Esophagus squamous epithelium (tissue), 5 donors: Measurements from ENCODE around the gene ASMT. TPM values are rescaled to one million over a fixed set of nuclear protein-coding genes. Genes with fewer than 3 reads are reported as not detected.
A peak's percentile ranks its signal among the peaks of the same experiment; 100 is the strongest.

Experiments used
- DNase-seq: peaks from one replicate; lab custom pipeline; 2025; lab: John Stamatoyannopoulos, UW
- H3K27ac ChIP-seq, 4 donors: fragments of 200-600 bp; sonication (generic); one replicate each; pipeline ENCODE4 v1.5.1; 2016 to 2019; ENCODE audit warnings: mild to moderate bottlenecking in 1 of 4
- H3K27me3 ChIP-seq, 4 donors: fragments of 200-600 bp; sonication (generic); 1 replicate in 3 of 4; 2 replicates in 1 of 4; pipeline versions ENCODE4 v1.5.1 to v1.6.0; 2017 to 2021; ENCODE audit warnings: antibody characterized with exemption in 1 of 4
- H3K36me3 ChIP-seq, 3 donors: fragments of 200-600 bp; sonication (generic); one replicate each; pipeline ENCODE4 v1.5.1; 2016 to 2019
- H3K4me1 ChIP-seq, 3 donors: fragments of 200-600 bp; sonication (generic); one replicate each; pipeline ENCODE4 v1.5.1; 2017 to 2019
- H3K4me3 ChIP-seq, 4 donors: fragments of 200-600 bp; sonication (generic); 1 replicate in 3 of 4; 2 replicates in 1 of 4; pipeline ENCODE4 v1.5.1; 2016 to 2019; ENCODE audit warnings: mild to moderate bottlenecking in 2 of 4, moderate library complexity in 1 of 4
- H3K9me3 ChIP-seq, 3 donors: fragments of 200-600 bp; sonication (generic); one replicate each; pipeline ENCODE4 v1.5.1; 2016 to 2019
- POLR2A ChIP-seq, 4 donors: fragments of 450-650 bp; IDR thresholded peaks; one replicate each; pipeline ENCODE4 v1.6.1; 2017; ENCODE audit warnings: antibody characterized with exemption in 4 of 4, mild to moderate bottlenecking in 4 of 4, moderate library complexity in 3 of 4
- WGBS, 2 donors: methylation state at CpG; one replicate each; pipeline ENCODE4 v1.1.5; 2018; 5-methylcytosine and 5-hydroxymethylcytosine counted together
- intact Hi-C: fragments of 100-400 bp; cut with DNase I; formaldehyde crosslinking; loops from one replicate; pipeline ENCODE4 v1.15.0; 2022
- total RNA-seq, 4 donors: library from RNA; depleted of rRNA; stranded (reverse); fragments of >200 nt; gene quantifications; one replicate each; pipeline ENCODE4 v1.1.0, GENCODE V29; 2016
- TF ChIP-seq, protein P1 (sequence below), 6 experiments: fragments of 450-650 bp in 4 of 6; fragments of 200-600 bp in 2 of 6; sonication (generic) in 2 of 6; IDR thresholded peaks; one replicate each; pipeline ENCODE4 v1.5.1; 2016 to 2019; ENCODE audit warnings: antibody characterized with exemption in 6 of 6, mild to moderate bottlenecking in 4 of 6, moderate library complexity in 4 of 6
- donor health status: DM: yes; HTN: yes; CAD: no.

Gene ASMT
- total RNA-seq, 4 donors from 2014 or later = not detected

DNA sequence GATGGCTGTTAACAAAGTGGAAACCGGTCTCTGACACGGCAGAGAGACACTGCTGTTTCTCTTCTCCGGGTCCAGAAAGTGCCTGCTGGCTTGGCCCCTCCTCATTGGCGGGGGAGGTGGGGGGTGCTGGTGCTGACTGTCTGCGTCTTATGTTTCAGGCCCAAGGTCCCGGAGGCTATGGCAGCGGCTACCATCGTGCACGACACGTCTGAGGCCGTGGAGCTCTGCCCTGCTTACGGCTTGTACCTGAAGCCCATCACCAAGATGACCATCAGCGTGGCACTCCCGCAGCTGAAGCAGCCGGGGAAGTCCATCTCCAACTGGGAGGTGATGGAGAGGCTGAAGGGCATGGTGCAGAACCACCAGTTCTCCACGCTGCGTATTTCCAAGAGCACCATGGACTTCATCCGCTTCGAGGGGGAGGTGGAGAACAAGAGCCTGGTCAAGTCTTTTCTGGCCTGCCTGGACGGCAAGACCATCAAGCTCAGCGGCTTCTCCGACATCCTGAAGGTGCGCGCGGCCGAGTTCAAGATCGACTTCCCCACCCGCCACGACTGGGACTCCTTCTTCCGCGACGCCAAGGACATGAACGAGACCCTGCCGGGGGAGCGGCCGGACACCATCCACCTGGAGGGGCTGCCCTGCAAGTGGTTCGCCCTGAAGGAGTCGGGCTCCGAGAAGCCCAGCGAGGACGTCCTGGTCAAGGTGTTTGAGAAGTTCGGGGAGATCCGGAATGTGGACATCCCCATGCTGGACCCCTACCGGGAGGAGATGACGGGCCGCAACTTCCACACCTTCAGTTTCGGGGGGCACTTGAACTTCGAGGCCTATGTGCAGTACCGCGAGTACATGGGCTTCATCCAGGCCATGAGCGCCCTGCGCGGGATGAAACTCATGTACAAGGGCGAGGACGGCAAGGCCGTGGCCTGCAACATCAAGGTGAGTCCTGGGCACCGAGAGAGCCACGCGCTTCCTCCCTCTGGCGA lies 21.3 kb upstream of the ASMT start:
- intact Hi-C loops = loop anchor here (10.0 kb wide), 1 partner anchor 139 kb away; the partner anchor contains the start of gene ASMTL

DNA sequence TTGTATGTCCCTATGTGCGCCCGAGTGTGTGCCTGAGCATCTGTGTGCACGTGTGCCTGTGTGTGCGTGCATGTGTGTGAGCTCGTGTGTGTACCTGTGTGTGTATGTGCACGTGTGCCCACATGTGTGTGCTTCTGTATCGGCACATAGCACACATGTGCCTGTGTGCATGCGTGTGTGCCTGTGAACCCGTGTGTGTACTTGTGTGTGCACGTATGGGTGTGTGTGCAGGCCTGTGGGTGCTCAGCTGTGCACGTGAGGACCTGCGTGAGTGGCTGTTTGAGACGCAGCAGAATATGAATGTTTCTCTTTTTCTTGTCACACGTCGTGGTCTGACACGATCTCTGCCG lies 19.2 kb upstream of the ASMT start:
- Histone ChIP-seq H3K9me3 (no peaks in the 10 kb centered on the region), H3K27me3 (no peaks in the 10 kb centered on the region), H3K36me3 (peaks cover 50 to 74% (median 66%) of the 10 kb centered on the region in 3 donors), H3K4me1 (peaks cover 10 to 47% (median 11%) of the 10 kb centered on the region in 3 donors), H3K4me3 (no peak overlapping the region), H3K27ac (no peak overlapping the region)
- intact Hi-C loops = loop anchor here (10.0 kb wide), 1 partner anchor 141 kb away; the partner anchor contains the start of gene ASMTL
- DNase-seq = no peak
- 85 to 98% methylated on average over 8 of the region's 17 CpGs for WGBS, 2 donors
- TF ChIP-seq, protein P1, sequence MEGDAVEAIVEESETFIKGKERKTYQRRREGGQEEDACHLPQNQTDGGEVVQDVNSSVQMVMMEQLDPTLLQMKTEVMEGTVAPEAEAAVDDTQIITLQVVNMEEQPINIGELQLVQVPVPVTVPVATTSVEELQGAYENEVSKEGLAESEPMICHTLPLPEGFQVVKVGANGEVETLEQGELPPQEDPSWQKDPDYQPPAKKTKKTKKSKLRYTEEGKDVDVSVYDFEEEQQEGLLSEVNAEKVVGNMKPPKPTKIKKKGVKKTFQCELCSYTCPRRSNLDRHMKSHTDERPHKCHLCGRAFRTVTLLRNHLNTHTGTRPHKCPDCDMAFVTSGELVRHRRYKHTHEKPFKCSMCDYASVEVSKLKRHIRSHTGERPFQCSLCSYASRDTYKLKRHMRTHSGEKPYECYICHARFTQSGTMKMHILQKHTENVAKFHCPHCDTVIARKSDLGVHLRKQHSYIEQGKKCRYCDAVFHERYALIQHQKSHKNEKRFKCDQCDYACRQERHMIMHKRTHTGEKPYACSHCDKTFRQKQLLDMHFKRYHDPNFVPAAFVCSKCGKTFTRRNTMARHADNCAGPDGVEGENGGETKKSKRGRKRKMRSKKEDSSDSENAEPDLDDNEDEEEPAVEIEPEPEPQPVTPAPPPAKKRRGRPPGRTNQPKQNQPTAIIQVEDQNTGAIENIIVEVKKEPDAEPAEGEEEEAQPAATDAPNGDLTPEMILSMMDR (IDR thresholded peaks at IDR 0.05) = no peak
- TF ChIP-seq POLR2A (IDR thresholded peaks at IDR 0.05) = no peak

More for the DNA sequence above, 21.3 kb upstream of the ASMT start:
- Histone ChIP-seq H3K4me3 (peak overlapping the region in 3 of 4 donors; percentile 85 to 97 (median 91)), H3K27me3 (no peaks in the 10 kb centered on the region), H3K4me1 (peaks cover 10 to 47% (median 11%) of the 10 kb centered on the region in 3 donors), H3K9me3 (no peaks in the 10 kb centered on the region), H3K36me3 (peaks cover 32 to 53% (median 45%) of the 10 kb centered on the region in 3 donors), H3K27ac (peak overlapping the region in 2 of 4 donors; percentile 89 to 92)
- 86 to 88% methylated on average over 19 to 25 of the region's 60 CpGs for WGBS, 2 donors
- TF ChIP-seq, protein P1 (IDR thresholded peaks at IDR 0.05) = no peak
- no peak for TF ChIP-seq POLR2A (IDR thresholded peaks at IDR 0.05)
- no peak for DNase-seq

DNA sequence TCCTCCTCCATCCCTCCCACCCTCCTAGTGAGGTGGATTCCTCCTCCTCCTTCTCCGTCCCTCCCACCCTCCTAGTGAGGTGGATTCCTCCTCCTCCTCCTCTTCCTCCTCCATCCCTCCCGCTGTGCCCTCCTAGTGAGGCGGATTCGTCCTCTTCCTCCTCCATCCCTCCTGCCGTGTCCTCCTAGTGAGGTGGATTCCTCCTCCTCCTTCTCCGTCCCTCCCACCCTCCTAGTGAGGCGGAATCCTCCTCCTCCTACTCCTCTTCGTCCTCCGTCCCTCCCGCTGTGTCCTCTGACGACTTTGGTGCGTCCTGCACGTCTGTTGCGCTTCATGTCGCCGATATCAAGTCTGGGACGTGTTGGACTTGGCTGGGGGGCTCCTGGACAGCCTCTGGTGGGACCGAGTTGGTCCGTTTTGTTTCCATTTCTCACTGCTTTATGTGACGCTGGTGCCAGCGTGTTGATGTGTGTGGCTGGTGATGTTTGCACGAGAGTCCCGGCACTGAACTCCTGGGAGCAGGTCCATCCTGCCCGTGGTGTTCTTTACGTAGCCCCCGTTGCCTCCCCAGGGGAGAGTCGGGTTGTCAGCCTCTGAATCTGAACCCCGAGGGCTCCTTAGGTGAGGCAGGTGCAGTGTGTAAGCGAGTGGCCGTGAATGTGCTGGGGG lies 18.0 kb upstream of the ASMT start:
- Histone ChIP-seq H3K36me3 (peaks cover 62 to 85% (median 77%) of the 10 kb centered on the region in 3 donors), H3K27ac (no peak overlapping the region), H3K27me3 (no peaks in the 10 kb centered on the region), H3K4me1 (peaks cover 10 to 42% (median 11%) of the 10 kb centered on the region in 3 donors), H3K9me3 (peaks cover 0 to 8% (median 0%) of the 10 kb centered on the region in 3 donors), H3K4me3 (no peak overlapping the region)
- 94% methylated on average over 18 of the region's 30 CpGs; no CpG with 5 or more reads in 1 of the 2 donors for WGBS, 2 donors
- TF ChIP-seq, protein P1 (IDR thresholded peaks at IDR 0.05) = no peak
- no peak for TF ChIP-seq POLR2A (IDR thresholded peaks at IDR 0.05)
- intact Hi-C loops = loop anchor here (10.0 kb wide), 1 partner anchor 142 kb away; the partner anchor contains the start of gene ASMTL
- DNase-seq = no peak

DNA sequence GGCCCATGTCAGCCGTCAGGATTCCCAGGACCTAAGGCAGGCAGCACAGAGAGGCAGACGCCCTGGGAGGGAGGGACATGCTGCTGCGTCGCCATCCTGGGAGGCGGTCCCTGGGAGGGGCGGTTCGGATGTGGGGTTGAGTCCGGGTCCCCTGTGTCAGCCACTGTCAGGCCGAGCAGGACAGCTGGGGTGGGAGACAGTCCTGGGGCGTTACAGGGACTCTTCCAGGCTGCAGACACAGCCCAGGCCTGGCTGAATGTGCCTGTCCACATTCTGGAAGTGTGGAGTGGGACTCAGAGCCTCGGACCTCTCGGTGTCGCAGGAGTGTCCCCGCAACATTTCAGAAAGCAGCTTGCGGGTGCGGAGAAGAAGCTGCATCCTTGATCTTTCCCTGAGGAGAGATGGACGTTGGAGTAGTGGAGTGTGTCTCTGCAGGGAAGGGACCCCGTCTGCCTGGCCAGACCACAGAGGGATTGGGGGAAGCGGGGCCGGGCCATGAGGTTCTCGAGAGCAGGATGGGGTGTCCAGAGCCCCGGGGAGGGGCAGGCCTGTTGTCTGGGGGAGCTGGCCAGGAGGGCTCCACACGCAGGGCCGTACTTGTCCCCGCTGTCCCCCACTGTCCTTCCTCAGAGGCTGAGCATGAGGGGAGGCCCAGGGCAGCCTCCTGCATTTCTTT lies 17.4 kb upstream of the ASMT start:
- intact Hi-C loops = loop anchor here (10.0 kb wide), 1 partner anchor 143 kb away; the partner anchor contains the start of gene ASMTL
- Histone ChIP-seq H3K27ac (no peak overlapping the region), H3K9me3 (peaks cover 0 to 13% (median 0%) of the 10 kb centered on the region in 3 donors), H3K27me3 (no peaks in the 10 kb centered on the region), H3K4me1 (peaks cover 10 to 37% (median 10%) of the 10 kb centered on the region in 3 donors), H3K36me3 (peaks cover 68 to 92% (median 84%) of the 10 kb centered on the region in 3 donors), H3K4me3 (no peak overlapping the region)
- no peak for DNase-seq
- WGBS, 2 donors = 84 to 87% methylated on average over 3 to 6 of the region's 25 CpGs
- TF ChIP-seq POLR2A (IDR thresholded peaks at IDR 0.05) = no peak
- TF ChIP-seq, protein P1 (IDR thresholded peaks at IDR 0.05) = no peak
